SK-N-SH (cell line): ENCODE results near the gene TAS2R41.

Experiments used
- CHD2 ChIP-seq: fragments of 150-350 bp; IDR thresholded peaks from 2 replicates; pipeline ENCODE4 v1.6.1; 2018; ENCODE audit warnings: low read length; ENCODE audit not compliant: partially characterized antibody
- ELF1 ChIP-seq: IDR thresholded peaks from 2 replicates; pipeline ENCODE4 v1.4.0; 2012
- EP300 ChIP-seq, 2 experiments: IDR thresholded peaks; 2 replicates each; pipeline versions ENCODE4 v1.4.0 to v1.6.1; 2012; ENCODE audit warnings: borderline replicate concordance in 1 of 2, low read depth in 1 of 2, low read length in 1 of 2
- FOSL2 ChIP-seq: IDR thresholded peaks from 2 replicates; pipeline ENCODE4 v1.4.0; 2012; ENCODE audit warnings: low read depth, mild to moderate bottlenecking, moderate library complexity, borderline replicate concordance
- FOXM1 ChIP-seq: IDR thresholded peaks from 2 replicates; pipeline ENCODE4 v1.4.0; 2012; ENCODE audit warnings: low read depth, mild to moderate bottlenecking
- POLR2AphosphoS5 ChIP-seq: IDR thresholded peaks from 2 replicates; pipeline ENCODE4 v1.6.1; 2012; ENCODE audit warnings: low read depth, low read length
- TEAD4 ChIP-seq: IDR thresholded peaks from 2 replicates; pipeline ENCODE4 v1.4.0; 2012; ENCODE audit warnings: mild to moderate bottlenecking, borderline replicate concordance; ENCODE audit not compliant: insufficient read depth
- USF2 ChIP-seq: fragments of 150-350 bp; IDR thresholded peaks from 2 replicates; pipeline ENCODE4 v1.6.1; 2017; ENCODE audit warnings: antibody characterized with exemption, low read length, low read depth, borderline replicate concordance
- YY1 ChIP-seq: IDR thresholded peaks from 2 replicates; pipeline ENCODE4 v1.4.0; 2012; ENCODE audit warnings: low read depth, mild to moderate bottlenecking
- TF ChIP-seq, protein P1 (sequence below): fragments of 200-600 bp; sonication (generic); IDR thresholded peaks from 2 replicates; pipeline ENCODE4 v1.6.1; 2017; ENCODE audit warnings: antibody characterized with exemption, mild to moderate bottlenecking, moderate library complexity
- TF ChIP-seq, protein P2 (sequence below): fragments of 150-350 bp; IDR thresholded peaks from 2 replicates; pipeline ENCODE4 v1.6.1; 2016; ENCODE audit warnings: mild to moderate bottlenecking, low read depth, low read length

- TF ChIP-seq, protein P1, sequence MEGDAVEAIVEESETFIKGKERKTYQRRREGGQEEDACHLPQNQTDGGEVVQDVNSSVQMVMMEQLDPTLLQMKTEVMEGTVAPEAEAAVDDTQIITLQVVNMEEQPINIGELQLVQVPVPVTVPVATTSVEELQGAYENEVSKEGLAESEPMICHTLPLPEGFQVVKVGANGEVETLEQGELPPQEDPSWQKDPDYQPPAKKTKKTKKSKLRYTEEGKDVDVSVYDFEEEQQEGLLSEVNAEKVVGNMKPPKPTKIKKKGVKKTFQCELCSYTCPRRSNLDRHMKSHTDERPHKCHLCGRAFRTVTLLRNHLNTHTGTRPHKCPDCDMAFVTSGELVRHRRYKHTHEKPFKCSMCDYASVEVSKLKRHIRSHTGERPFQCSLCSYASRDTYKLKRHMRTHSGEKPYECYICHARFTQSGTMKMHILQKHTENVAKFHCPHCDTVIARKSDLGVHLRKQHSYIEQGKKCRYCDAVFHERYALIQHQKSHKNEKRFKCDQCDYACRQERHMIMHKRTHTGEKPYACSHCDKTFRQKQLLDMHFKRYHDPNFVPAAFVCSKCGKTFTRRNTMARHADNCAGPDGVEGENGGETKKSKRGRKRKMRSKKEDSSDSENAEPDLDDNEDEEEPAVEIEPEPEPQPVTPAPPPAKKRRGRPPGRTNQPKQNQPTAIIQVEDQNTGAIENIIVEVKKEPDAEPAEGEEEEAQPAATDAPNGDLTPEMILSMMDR, result no peak
- no peak for TF ChIP-seq FOXM1
- no peak for TF ChIP-seq CHD2
- TF ChIP-seq YY1, result no peak
- TF ChIP-seq TEAD4, result no peak
- TF ChIP-seq, protein P2, sequence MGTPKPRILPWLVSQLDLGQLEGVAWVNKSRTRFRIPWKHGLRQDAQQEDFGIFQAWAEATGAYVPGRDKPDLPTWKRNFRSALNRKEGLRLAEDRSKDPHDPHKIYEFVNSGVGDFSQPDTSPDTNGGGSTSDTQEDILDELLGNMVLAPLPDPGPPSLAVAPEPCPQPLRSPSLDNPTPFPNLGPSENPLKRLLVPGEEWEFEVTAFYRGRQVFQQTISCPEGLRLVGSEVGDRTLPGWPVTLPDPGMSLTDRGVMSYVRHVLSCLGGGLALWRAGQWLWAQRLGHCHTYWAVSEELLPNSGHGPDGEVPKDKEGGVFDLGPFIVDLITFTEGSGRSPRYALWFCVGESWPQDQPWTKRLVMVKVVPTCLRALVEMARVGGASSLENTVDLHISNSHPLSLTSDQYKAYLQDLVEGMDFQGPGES, result no peak
- no peak for TF ChIP-seq EP300 (IDR thresholded peaks at IDR 0.05; ENCODE audit: borderline replicate concordance in 1 of 2, low read depth in 1 of 2, low read length in 1 of 2)
- no peak; the same call in 1 of the 2 replicates for TF ChIP-seq POLR2AphosphoS5
- no peak for TF ChIP-seq USF2
- TF ChIP-seq ELF1, result no peak
- TF ChIP-seq FOSL2, result no peak
Observed at GRCh38 chr7:143518941-143519340, 41.3 kb downstream of the TAS2R41 start.
